ENCODE measurements around the gene MTF1. TPM values are rescaled to one million over a fixed set of nuclear protein-coding genes. Genes with fewer than 3 reads are reported as not detected.

The MTF1 gene
- total and polyA plus RNA-seq, 4 experiments from 2014 or later: 12.4 to 32.5 (median 25.8) TPM

- Histone ChIP-seq H3K4me1 (ENCODE audit: insufficient read depth, low read length) (no peaks in the 10 kb centered on the region), H3K9me3 (ENCODE audit: control insufficient read depth in 1 of 2, low read length in 2 of 2) (no peaks in the 10 kb centered on the region), H3K36me3 (ENCODE audit: insufficient read depth, low read length) (peaks cover 23% of the 10 kb centered on the region), H3K4me3 (ENCODE audit: low read length in 2 of 2) (no peak overlapping the region), H3K27ac (ENCODE audit: low read depth, low read length) (no peak overlapping the region), H3K27me3 (ENCODE audit: insufficient read depth, low read length) (no peaks in the 10 kb centered on the region)
- no peak for DNase-seq
- Mint-ChIP-seq H3K27ac (peak overlapping the region in 2 of 7 donors; percentile 17 to 30), H3K4me3 (no peak overlapping the region), H3K36me3 (peaks cover 43 to 55% of the 10 kb centered on the region in 2 donors), H3K4me1 (no peaks in the 10 kb centered on the region), H3K27me3 (no peaks in the 10 kb centered on the region), H3K9me3 (no peaks in the 10 kb centered on the region)
- ChIA-PET CTCF (ENCODE audit: partially characterized antibody) (no interaction called here), POLR2A (ENCODE audit: partially characterized antibody) (no interaction called here)
- intact Hi-C loops (cut with micrococcal nuclease): no loop called here
These were observed 9.1 kb upstream of the MTF1 start for GRCh38 chr1:37868466-37868865.

GRCh38 chr1:37867784-37868183 is 8.4 kb upstream of the MTF1 start:
- CTCF ChIA-PET (ENCODE audit: partially characterized antibody): interaction anchor here (1.2 kb wide), 1 partner anchor 123 kb away, joined by 3 read pairs; no protein-coding TSS in a partner anchor
- intact Hi-C loops (cut with micrococcal nuclease): no loop called here
- H3K36me3 ChIP-seq (ENCODE audit: insufficient read depth, low read length): peaks cover 18% of the 10 kb centered on the region
- DNase-seq: no peak
- no peak overlapping the region for H3K4me3 ChIP-seq (ENCODE audit: low read length in 2 of 2)
- no peaks in the 10 kb centered on the region for H3K27me3 Mint-ChIP-seq
- POLR2A ChIA-PET (ENCODE audit: partially characterized antibody): no interaction called here
- no peak overlapping the region for H3K4me3 Mint-ChIP-seq
- no peaks in the 10 kb centered on the region for H3K9me3 Mint-ChIP-seq
- H3K9me3 ChIP-seq (ENCODE audit: control insufficient read depth in 1 of 2, low read length in 2 of 2): no peaks in the 10 kb centered on the region
- H3K4me1 Mint-ChIP-seq: no peaks in the 10 kb centered on the region
- H3K36me3 Mint-ChIP-seq: peaks cover 36 to 50% of the 10 kb centered on the region in 2 donors
- H3K4me1 ChIP-seq (ENCODE audit: insufficient read depth, low read length): no peaks in the 10 kb centered on the region
- no peaks in the 10 kb centered on the region for H3K27me3 ChIP-seq (ENCODE audit: insufficient read depth, low read length)
- no peak overlapping the region for H3K27ac ChIP-seq (ENCODE audit: low read depth, low read length)
- H3K27ac Mint-ChIP-seq: peak overlapping the region in 1 of 7 donors; percentile 30

GRCh38 chr1:37866491-37866890 is 7.1 kb upstream of the MTF1 start:
- no peak overlapping the region for H3K27ac Mint-ChIP-seq
- CTCF ChIA-PET (ENCODE audit: partially characterized antibody): interaction anchor here (0.6 to 1.2 kb wide), 2 partner anchors 10 to 124 kb away, joined by 3 read pairs; no protein-coding TSS in a partner anchor

GRCh38 chr1:37865348-37866120 is 6.1 kb upstream of the MTF1 start:
- H3K9me3 Mint-ChIP-seq: no peaks in the 10 kb centered on the region
- intact Hi-C loops (cut with micrococcal nuclease): no loop called here
- POLR2A ChIA-PET (ENCODE audit: partially characterized antibody): no interaction called here
- no peaks in the 10 kb centered on the region for H3K27me3 Mint-ChIP-seq
- CTCF ChIA-PET (ENCODE audit: partially characterized antibody): interaction anchor here (0.6 kb wide), 1 partner anchor 9 kb away, joined by 3 read pairs; no protein-coding TSS in a partner anchor
- H3K27ac ChIP-seq (ENCODE audit: low read depth, low read length): no peak overlapping the region
- no peak overlapping the region for H3K4me3 Mint-ChIP-seq
- DNase-seq: no peak
- H3K4me1 ChIP-seq (ENCODE audit: insufficient read depth, low read length): no peaks in the 10 kb centered on the region
- no peaks in the 10 kb centered on the region for H3K27me3 ChIP-seq (ENCODE audit: insufficient read depth, low read length)
- H3K36me3 ChIP-seq (ENCODE audit: insufficient read depth, low read length): peaks cover 11% of the 10 kb centered on the region
- H3K27ac Mint-ChIP-seq: peak overlapping the region in 3 of 7 donors; percentile 6 to 78 (median 39)
- H3K4me3 ChIP-seq (ENCODE audit: low read length in 2 of 2): no peak overlapping the region
- H3K36me3 Mint-ChIP-seq: peaks cover 30 to 47% of the 10 kb centered on the region in 2 donors
- no peaks in the 10 kb centered on the region for H3K9me3 ChIP-seq (ENCODE audit: control insufficient read depth in 1 of 2, low read length in 2 of 2)
- no peaks in the 10 kb centered on the region for H3K4me1 Mint-ChIP-seq

More at GRCh38 chr1:37866491-37866890, 7.1 kb upstream of the MTF1 start:
- H3K36me3 ChIP-seq (ENCODE audit: insufficient read depth, low read length): peaks cover 11% of the 10 kb centered on the region
- Mint-ChIP-seq H3K27me3 (no peaks in the 10 kb centered on the region), H3K4me3 (no peak overlapping the region), H3K4me1 (no peaks in the 10 kb centered on the region), H3K9me3 (no peaks in the 10 kb centered on the region), H3K36me3 (peaks cover 31 to 51% of the 10 kb centered on the region in 2 donors)
- no peak overlapping the region for H3K27ac ChIP-seq (ENCODE audit: low read depth, low read length)
- intact Hi-C loops (cut with micrococcal nuclease): no loop called here
- H3K27me3 ChIP-seq (ENCODE audit: insufficient read depth, low read length): no peaks in the 10 kb centered on the region
- no peaks in the 10 kb centered on the region for H3K9me3 ChIP-seq (ENCODE audit: control insufficient read depth in 1 of 2, low read length in 2 of 2)
- H3K4me1 ChIP-seq (ENCODE audit: insufficient read depth, low read length): no peaks in the 10 kb centered on the region
- no peak for DNase-seq
- no peak overlapping the region for H3K4me3 ChIP-seq (ENCODE audit: low read length in 2 of 2)
- POLR2A ChIA-PET (ENCODE audit: partially characterized antibody): no interaction called here

GRCh38 chr1:37862330-37862729 is 2.9 kb upstream of the MTF1 start:
- H3K4me1 ChIP-seq (ENCODE audit: insufficient read depth, low read length): peaks cover 22% of the 10 kb centered on the region
- CTCF ChIA-PET (ENCODE audit: partially characterized antibody): interaction anchor here (1.0 to 4.6 kb wide), 6 partner anchors 8 to 170 kb away, joined by 3 to 31 read pairs (median 4); no protein-coding TSS in a partner anchor
- Mint-ChIP-seq H3K9me3 (no peaks in the 10 kb centered on the region), H3K27ac (no peak overlapping the region), H3K27me3 (no peaks in the 10 kb centered on the region), H3K36me3 (peaks cover 18 to 51% of the 10 kb centered on the region in 2 donors), H3K4me3 (peak overlapping the region in 2 of 8 donors; percentile 46 to 55), H3K4me1 (peaks cover 10 to 26% (median 15%) of the 10 kb centered on the region in 4 donors)
- H3K27ac ChIP-seq (ENCODE audit: low read depth, low read length): no peak overlapping the region
- POLR2A ChIA-PET (ENCODE audit: partially characterized antibody): interaction anchor here (1.1 kb wide), 1 partner anchor 69 kb away, joined by 3 read pairs; no protein-coding TSS in a partner anchor
- intact Hi-C loops (cut with micrococcal nuclease): no loop called here
- H3K9me3 ChIP-seq (ENCODE audit: control insufficient read depth in 1 of 2, low read length in 2 of 2): no peaks in the 10 kb centered on the region
- no peaks in the 10 kb centered on the region for H3K27me3 ChIP-seq (ENCODE audit: insufficient read depth, low read length)
- no peak overlapping the region for H3K4me3 ChIP-seq (ENCODE audit: low read length in 2 of 2)
- H3K36me3 ChIP-seq (ENCODE audit: insufficient read depth, low read length): peaks cover 13% of the 10 kb centered on the region
- DNase-seq: no peak

- H3K27me3 Mint-ChIP-seq: no peaks in the 10 kb centered on the region
- H3K4me1 Mint-ChIP-seq: peaks cover 13 to 31% (median 21%) of the 10 kb centered on the region in 4 donors
- peak overlapping the region in 1 of 8 donors; percentile 99 for H3K4me3 Mint-ChIP-seq
- H3K27me3 ChIP-seq (ENCODE audit: insufficient read depth, low read length): no peaks in the 10 kb centered on the region
- H3K9me3 Mint-ChIP-seq: no peaks in the 10 kb centered on the region
- no peak overlapping the region for H3K4me3 ChIP-seq (ENCODE audit: low read length in 2 of 2)
- no peak for DNase-seq
- H3K4me1 ChIP-seq (ENCODE audit: insufficient read depth, low read length): peaks cover 31% of the 10 kb centered on the region
- peaks cover 16 to 52% of the 10 kb centered on the region in 2 donors for H3K36me3 Mint-ChIP-seq
- H3K36me3 ChIP-seq (ENCODE audit: insufficient read depth, low read length): peaks cover 19% of the 10 kb centered on the region
- ChIA-PET CTCF (ENCODE audit: partially characterized antibody) (interaction anchor here (2.2 to 4.6 kb wide), 3 partner anchors 14 to 257 kb away, joined by 7 to 31 read pairs (median 7); no protein-coding TSS in a partner anchor), POLR2A (ENCODE audit: partially characterized antibody) (interaction anchor here (0.7 to 3.0 kb wide), 2 partner anchors 170 to 1387 kb away, joined by 4 to 24 read pairs; partner anchors contain the start of gene CDCA8)
- H3K9me3 ChIP-seq (ENCODE audit: control insufficient read depth in 1 of 2, low read length in 2 of 2): no peaks in the 10 kb centered on the region
- H3K27ac Mint-ChIP-seq: peak overlapping the region in 1 of 7 donors; percentile 80
- H3K27ac ChIP-seq (ENCODE audit: low read depth, low read length): no peak overlapping the region
- intact Hi-C loops (cut with micrococcal nuclease): no loop called here
These were observed 1.8 kb upstream of the MTF1 start for GRCh38 chr1:37861151-37861550.

GRCh38 chr1:37860346-37860666 is 914 bp upstream of the MTF1 start:
- peaks cover 15 to 51% of the 10 kb centered on the region in 2 donors for H3K36me3 Mint-ChIP-seq
- peak overlapping the region; percentile 80 to 98 (median 97) for H3K27ac Mint-ChIP-seq
- Histone ChIP-seq H3K4me3 (ENCODE audit: low read length in 2 of 2) (peak overlapping the region; percentile 80 to 86), H3K4me1 (ENCODE audit: insufficient read depth, low read length) (peaks cover 35% of the 10 kb centered on the region), H3K36me3 (ENCODE audit: insufficient read depth, low read length) (peaks cover 11% of the 10 kb centered on the region), H3K27me3 (ENCODE audit: insufficient read depth, low read length) (no peaks in the 10 kb centered on the region), H3K9me3 (ENCODE audit: control insufficient read depth in 1 of 2, low read length in 2 of 2) (no peaks in the 10 kb centered on the region), H3K27ac (ENCODE audit: low read depth, low read length) (peak overlapping the region; percentile 96)
- intact Hi-C loops (cut with micrococcal nuclease): no loop called here
- no peaks in the 10 kb centered on the region for H3K27me3 Mint-ChIP-seq
- H3K9me3 Mint-ChIP-seq: no peaks in the 10 kb centered on the region
- H3K4me1 Mint-ChIP-seq: peaks cover 14 to 33% (median 22%) of the 10 kb centered on the region in 4 donors
- ChIA-PET POLR2A (ENCODE audit: partially characterized antibody) (interaction anchor here (0.6 to 3.0 kb wide), 7 partner anchors 9 to 381 kb away, joined by 3 to 34 read pairs (median 9); partner anchors contain the start of genes C1orf122, CDCA8, MEAF6 and YRDC), CTCF (ENCODE audit: partially characterized antibody) (interaction anchor here (0.8 to 4.6 kb wide), 23 partner anchors 10 to 373 kb away, joined by 3 to 31 read pairs (median 6); partner anchors contain the start of genes C1orf122, MEAF6, SF3A3 and YRDC)
- DNase-seq: no peak
- H3K4me3 Mint-ChIP-seq: peak overlapping the region; percentile 94 to 100 (median 96)
